GM12878 (cell line): ENCODE results near the gene TTLL6. TPM values are rescaled to one million over a fixed set of nuclear protein-coding genes. Genes with fewer than 3 reads are reported as not detected.

ENCODE experiments used
- ATAC-seq: fragments of 200-7000 bp; cut with Tn5 transposase; 3 replicates; pipeline ENCODE4 v1.9.1; 2020; ENCODE audit warnings: mild to moderate bottlenecking, moderate library complexity
- BruUV-seq: library from RNA; stranded (reverse); fragments of 400-500 nt; replicated peaks from 2 replicates; lab custom pipeline; 2021; lab: Mats Ljungman, UMichigan
- CTCF ChIA-PET: fragments of 300-600 bp; sonication (Branson Sonifier 250); formaldehyde crosslinking; extraction: SDS; loops from one replicate; lab custom pipeline; 2021; ENCODE audit warnings: inconsistent platforms; lab: Yijun Ruan, JAX
- POLR2A ChIA-PET: fragments of 350-600 bp; formaldehyde crosslinking; extraction: SDS; loops from one replicate; lab custom pipeline; 2021; ENCODE audit warnings: inconsistent platforms; lab: Charles Lee
- RAD21 ChIA-PET: fragments of 300-600 bp; sonication (Branson Sonifier 250); formaldehyde crosslinking; loops from one replicate; lab custom pipeline; 2023; ENCODE audit warnings: antibody characterized with exemption; ENCODE audit not compliant: unreplicated experiment; lab: Charles Lee
- SMC1A ChIA-PET: fragments of 300-600 bp; sonication (Branson Sonifier 250); formaldehyde crosslinking; loops from one replicate; lab custom pipeline; 2023; ENCODE audit not compliant: unreplicated experiment, uncharacterized antibody; lab: Charles Lee
- DNase-seq: peaks from one replicate; pipeline ENCODE4 v3.0.0-alpha.2; 2011; ENCODE audit warnings: low read depth, low spot score
- FAIRE-seq: peaks from 3 replicates; lab custom pipeline; 2011; peaks lifted over from hg19 to GRCh38; lab: Jason Lieb, UNC
- H2AFZ ChIP-seq: 2 replicates; pipeline ENCODE4 v1.6.0; 2011; ENCODE audit warnings: low read depth, low read length, control low read depth; ENCODE audit not compliant: control insufficient read depth
- H3K27ac ChIP-seq: 2 replicates; pipeline ENCODE4 v1.5.1; 2011; ENCODE audit warnings: control low read depth; ENCODE audit not compliant: control insufficient read depth, insufficient read depth
- H3K27me3 ChIP-seq, 2 experiments: replicated peaks in 1 of 2; 2 replicates each; pipeline versions ENCODE4 v1.6.0 to v1.6.1; 2011; ENCODE audit warnings: low read length in 1 of 2; ENCODE audit not compliant: control insufficient read depth in 2 of 2, insufficient read depth in 2 of 2
- H3K36me3 ChIP-seq, 2 experiments: 2 replicates each; pipeline ENCODE4 v1.5.1; 2011; ENCODE audit warnings: low read length in 1 of 2; ENCODE audit not compliant: control insufficient read depth in 2 of 2, insufficient read depth in 2 of 2
- H3K4me1 ChIP-seq: 2 replicates; pipeline ENCODE4 v1.6.1; 2011; ENCODE audit warnings: mild to moderate bottlenecking, low read length, moderate library complexity, mixed read lengths; ENCODE audit not compliant: control insufficient read depth, insufficient read depth
- H3K4me2 ChIP-seq: 2 replicates; pipeline ENCODE4 v1.6.0; 2011; ENCODE audit warnings: control low read depth; ENCODE audit not compliant: control insufficient read depth, insufficient read depth
- H3K4me3 ChIP-seq: fragments of 200-600 bp; sonication (generic); 2 replicates; pipeline ENCODE4 v1.5.1; 2016
- H3K79me2 ChIP-seq: 2 replicates; pipeline ENCODE4 v1.6.0; 2011; ENCODE audit warnings: low read length; ENCODE audit not compliant: control insufficient read depth, insufficient read depth
- H3K9ac ChIP-seq: 2 replicates; pipeline ENCODE4 v1.8.0; 2011; ENCODE audit warnings: low read length, control low read depth, mixed read lengths; ENCODE audit not compliant: control insufficient read depth, insufficient read depth
- H3K9me3 ChIP-seq: replicated peaks from 3 replicates; pipeline ENCODE4 v1.5.1; 2011; ENCODE audit warnings: mild to moderate bottlenecking, low read length; ENCODE audit not compliant: control insufficient read depth, insufficient read depth
- H4K20me1 ChIP-seq: 2 replicates; pipeline ENCODE4 v1.6.0; 2011; ENCODE audit not compliant: control insufficient read depth, insufficient read depth
- BCLAF1 ChIP-seq: fragments of 450-650 bp; IDR thresholded peaks from 2 replicates; pipeline ENCODE4 v1.6.1; 2017; ENCODE audit warnings: antibody characterized with exemption, mild to moderate bottlenecking, moderate library complexity
- DPF2 ChIP-seq: fragments of 450-650 bp; IDR thresholded peaks from 2 replicates; pipeline ENCODE4 v1.6.1; 2017; ENCODE audit warnings: mild to moderate bottlenecking
- HCFC1 ChIP-seq: fragments of 150-350 bp; IDR thresholded peaks from 2 replicates; pipeline ENCODE4 v1.6.1; 2014; ENCODE audit warnings: low read length
- KAT2A ChIP-seq: conservative IDR thresholded peaks from 2 replicates; pipeline ENCODE4 v1.6.1; 2011; ENCODE audit warnings: low read depth, low read length; ENCODE audit not compliant: control insufficient read depth
- PML ChIP-seq: IDR thresholded peaks from 2 replicates; pipeline ENCODE4 v1.6.1; 2012; ENCODE audit warnings: low read length, inconsistent platforms
- SMAD5 ChIP-seq: IDR thresholded peaks from 2 replicates; pipeline ENCODE4 v1.6.1; 2016; ENCODE audit warnings: antibody characterized with exemption, low read depth
- ZNF384 ChIP-seq: IDR thresholded peaks from 2 replicates; pipeline ENCODE4 v1.6.1; 2012; ENCODE audit warnings: low read depth, mild to moderate bottlenecking, low read length, improper control_type of control experiment, borderline replicate concordance
- WGBS: methylation state at CpG from one replicate; pipeline ENCODE4 v1.1.6; 2016; ENCODE audit warnings: low lambda C conversion rate; ENCODE audit not compliant: insufficient replicate concordance, insufficient coverage; ENCODE audit errors: missing lambda C conversion rate; 5-methylcytosine and 5-hydroxymethylcytosine counted together
- in situ Hi-C: fragments of 300-500 bp; cut with MboI; formaldehyde crosslinking; loops from 9 replicates; pipeline ENCODE4 v1.14.3; 2018; ENCODE audit warnings: mixed read lengths
- intact Hi-C: fragments of 100-400 bp; cut with micrococcal nuclease; formaldehyde crosslinking; loops from one replicate; pipeline ENCODE4 v1.14.2; 2022; ENCODE audit not compliant: unreplicated experiment
- polyA plus RNA-seq, 11 experiments: library from polyadenylated mRNA; depleted of rRNA in 4 of 11; unstranded in 6 of 11; stranded (reverse) in 5 of 11; fragments of >200 nt; fragmentation: Nextera tagmentation in 4 of 11; fragmentation: Illumina TruSeq in 1 of 11; extraction: Ambion mirVana in 4 of 11; extraction: Trizol in 1 of 11; gene quantifications; 1 replicate in 1 of 11; 2 replicates in 10 of 11; pipeline versions ENCODE4 v1.2.1 to v1.2.3, GENCODE V29; 2011 to 2016; ENCODE audit warnings: inconsistent platforms in 2 of 11, missing spikeins in 2 of 11, low read depth in 1 of 11
- total RNA-seq, 4 experiments: library from RNA; depleted of rRNA in 3 of 4; stranded (reverse); fragments of >200 nt in 3 of 4; fragmentation: Illumina TruSeq in 1 of 4; extraction: Trizol in 1 of 4; gene quantifications; 2 replicates each; pipeline versions ENCODE4 v1.2.1 to v1.2.3, GENCODE V29; 2013 to 2021

TTLL6 gene
- total and polyA plus RNA-seq, 10 of the 15 experiments (the other 5 are each of a cell fraction or from before 2014, with no cell fraction given), result 0.06 to 0.36 (median 0.13) TPM; not detected in 4

GRCh38 chr17:48718227-48718760, 98.7 kb downstream of the TTLL6 start:
- H3K36me3 ChIP-seq, result no peaks in the 10 kb centered on the region
- no TSS peak for BruUV-seq
- H3K9ac ChIP-seq, result no peak overlapping the region
- no peak overlapping the region for H3K4me2 ChIP-seq
- H3K27me3 ChIP-seq, result peaks cover 20 to 42% of the 10 kb centered on the region in 2 experiments
- intact Hi-C loops, result no loop called here
- ChIA-PET POLR2A (interaction anchor here (0.6 to 0.7 kb wide), 2 partner anchors 40 to 530 kb away, joined by 3 to 6 read pairs; no protein-coding TSS in a partner anchor), CTCF (interaction anchor here (0.6 to 2.9 kb wide), 4 partner anchors 39 to 86 kb away, joined by 3 to 17 read pairs (median 4); no protein-coding TSS in a partner anchor), SMC1A (interaction anchor here (1.4 to 1.5 kb wide), 2 partner anchors 39 to 72 kb away, joined by 3 to 4 read pairs; no protein-coding TSS in a partner anchor), RAD21 (interaction anchor here (2.3 kb wide), 1 partner anchor 40 kb away, joined by 6 read pairs; no protein-coding TSS in a partner anchor)
- H3K4me1 ChIP-seq, result no peaks in the 10 kb centered on the region
- H3K4me3 ChIP-seq, result no peak overlapping the region
- in situ Hi-C loops, result no loop called here
- ATAC-seq (no peak), FAIRE-seq (no peak), DNase-seq (no peak)
- no peak overlapping the region for H3K27ac ChIP-seq
- H2AFZ ChIP-seq, result no peak overlapping the region
- no peaks in the 10 kb centered on the region for H3K79me2 ChIP-seq
- no peaks in the 10 kb centered on the region; the same call in 2 of the 3 replicates for H3K9me3 ChIP-seq
- no peaks in the 10 kb centered on the region for H4K20me1 ChIP-seq
- TF ChIP-seq PML (no peak), HCFC1 (no peak), KAT2A (no peak), BCLAF1 (no peak), DPF2 (no peak), SMAD5 (no peak), ZNF384 (no peak)
- 32% methylated on average over 24 of the region's 24 CpGs for WGBS
